Caco-2 (cell line): ENCODE measurements around the gene ERC2. TPM values are rescaled to one million over a fixed set of nuclear protein-coding genes. Genes with fewer than 3 reads are reported as not detected.

ENCODE experiments used
- BruUV-seq: library from RNA; stranded (reverse); fragments of 400-500 nt; replicated peaks from 2 replicates; lab custom pipeline; 2021; lab: Mats Ljungman, UMichigan
- CTCF ChIA-PET: fragments of 300-600 bp; sonication (Branson Sonifier 250); formaldehyde crosslinking; loops from one replicate; lab custom pipeline; 2022; ENCODE audit warnings: antibody characterized with exemption; lab: Charles Lee
- POLR2A ChIA-PET: fragments of 300-600 bp; sonication (Branson Sonifier 250); formaldehyde crosslinking; loops from one replicate; lab custom pipeline; 2022; ENCODE audit warnings: antibody characterized with exemption; lab: Charles Lee
- DNase-seq, 2 experiments: peaks; one replicate each; pipeline versions ENCODE4 v3.0.0 to v3.0.0-alpha.2; 2020 to 2022
- H3K27me3 ChIP-seq: replicated peaks from 2 replicates; pipeline ENCODE4 v1.6.0; 2011; ENCODE audit warnings: low read length; ENCODE audit not compliant: control insufficient read depth, insufficient read depth
- H3K36me3 ChIP-seq: 2 replicates; pipeline ENCODE4 v1.5.1; 2011; ENCODE audit warnings: low read length; ENCODE audit not compliant: control insufficient read depth, insufficient read depth
- H3K4me1 ChIP-seq: fragments of 250-450 bp; sonication (Bioruptor Pico); 2 replicates; pipeline ENCODE4 v1.5.1; 2020; ENCODE audit warnings: mild to moderate bottlenecking
- H3K4me3 ChIP-seq: 2 replicates; pipeline ENCODE4 v1.5.1; 2011; ENCODE audit warnings: low read depth, mild to moderate bottlenecking, control low read depth, low read length
- H3K9me3 ChIP-seq: fragments of 250-450 bp; sonication (Bioruptor Pico); 2 replicates; pipeline ENCODE4 v1.5.1; 2020; ENCODE audit warnings: mild to moderate bottlenecking, moderate library complexity
- H3K27ac Mint-ChIP-seq: one replicate; pipeline ENCODE4 v1.8.0; 2022; ENCODE audit warnings: mixed read lengths; ENCODE audit not compliant: unreplicated experiment
- H3K27me3 Mint-ChIP-seq: one replicate; pipeline ENCODE4 v1.8.0; 2022; ENCODE audit warnings: mixed read lengths; ENCODE audit not compliant: insufficient read depth, unreplicated experiment
- H3K36me3 Mint-ChIP-seq: one replicate; pipeline ENCODE4 v1.8.0; 2022; ENCODE audit warnings: mild to moderate bottlenecking, mixed read lengths; ENCODE audit not compliant: insufficient read depth, unreplicated experiment
- H3K4me1 Mint-ChIP-seq: one replicate; pipeline ENCODE4 v1.8.0; 2022; ENCODE audit warnings: low read depth, mixed read lengths; ENCODE audit not compliant: unreplicated experiment
- H3K4me3 Mint-ChIP-seq: one replicate; pipeline ENCODE4 v1.8.0; 2022; ENCODE audit warnings: mild to moderate bottlenecking, moderate library complexity, mixed read lengths; ENCODE audit not compliant: unreplicated experiment
- H3K9me3 Mint-ChIP-seq: one replicate; pipeline ENCODE4 v1.8.0; 2022; ENCODE audit warnings: mixed read lengths; ENCODE audit not compliant: unreplicated experiment
- CTCF ChIP-seq, 2 experiments: fragments of 200-600 bp in 1 of 2; IDR thresholded peaks; 1 replicate in 1 of 2; 2 replicates in 1 of 2; pipeline versions ENCODE4 v1.5.1 to v1.8.0; 2011 to 2022; ENCODE audit warnings: antibody characterized with exemption in 1 of 2, control low read depth in 1 of 2, inconsistent platforms in 1 of 2, low read depth in 1 of 2, low read length in 1 of 2, mild to moderate bottlenecking in 1 of 2, moderate library complexity in 1 of 2; ENCODE audit not compliant: insufficient read depth in 1 of 2, severe bottlenecking in 1 of 2, unreplicated experiment in 1 of 2
- intact Hi-C: fragments of 100-400 bp; cut with micrococcal nuclease; formaldehyde crosslinking; loops from one replicate; pipeline ENCODE4 v1.10.0; 2022; ENCODE audit not compliant: unreplicated experiment
- total RNA-seq: library from RNA; stranded (reverse); gene quantifications from 2 replicates; pipeline ENCODE4 v1.2.3, GENCODE V29; 2022

Gene ERC2
- total RNA-seq, 1 experiment from 2014 or later = 0.54 TPM

- Mint-ChIP-seq H3K4me1 (no peaks in the 10 kb centered on the region), H3K36me3 (no peaks in the 10 kb centered on the region), H3K27me3 (peaks cover 5% of the 10 kb centered on the region), H3K9me3 (no peaks in the 10 kb centered on the region), H3K4me3 (no peak overlapping the region), H3K27ac (no peak overlapping the region)
- ChIA-PET POLR2A (no interaction called here), CTCF (no interaction called here)
- Histone ChIP-seq H3K36me3 (no peaks in the 10 kb centered on the region), H3K9me3 (no peaks in the 10 kb centered on the region), H3K4me3 (no peak overlapping the region), H3K4me1 (no peaks in the 10 kb centered on the region), H3K27me3 (0 out of 2 replicates have a peak, but pooled peaks cover 1% of the 10 kb centered on the region)
- intact Hi-C loops = no loop called here
- DNase-seq = no peak
- no TSS peak for BruUV-seq
- no peak for TF ChIP-seq CTCF (IDR thresholded peaks at IDR 0.05; ENCODE audit: insufficient read depth in 1 of 2, low read depth in 1 of 2, low read length in 1 of 2, severe bottlenecking in 1 of 2, unreplicated experiment in 1 of 2)
These were observed 754.2 kb downstream of the ERC2 start for GRCh38 chr3:55714057-55714456.

DNA sequence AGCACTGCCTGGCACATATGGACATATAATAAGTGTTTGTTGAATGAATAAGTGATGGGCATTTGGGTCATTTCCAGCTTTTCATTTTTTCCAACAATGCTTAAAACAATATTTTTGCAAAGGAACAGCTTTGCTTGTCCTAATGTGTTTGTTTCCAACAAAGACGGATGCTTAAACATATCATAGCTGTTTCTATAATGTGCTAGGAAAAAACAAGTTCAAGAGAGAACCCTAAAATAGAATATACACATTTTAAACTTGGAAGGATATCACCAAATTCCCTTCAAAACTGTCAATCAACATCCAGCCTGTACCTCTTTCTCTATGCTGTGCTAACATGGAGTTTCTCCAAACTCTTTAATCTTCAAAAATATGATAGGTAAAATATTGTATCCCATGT lies 756.6 kb downstream of the ERC2 start:
- no peak overlapping the region for H3K27ac Mint-ChIP-seq
- no peaks in the 10 kb centered on the region for H3K36me3 Mint-ChIP-seq
- no peaks in the 10 kb centered on the region for H3K27me3 ChIP-seq
- H3K36me3 ChIP-seq = no peaks in the 10 kb centered on the region
- no peak overlapping the region for H3K4me3 ChIP-seq
- ChIA-PET CTCF (no interaction called here), POLR2A (no interaction called here)
- intact Hi-C loops = no loop called here
- H3K4me1 ChIP-seq = no peaks in the 10 kb centered on the region
- no peaks in the 10 kb centered on the region for H3K4me1 Mint-ChIP-seq
- no peaks in the 10 kb centered on the region for H3K9me3 Mint-ChIP-seq
- no peak for TF ChIP-seq CTCF (IDR thresholded peaks at IDR 0.05; ENCODE audit: insufficient read depth in 1 of 2, low read depth in 1 of 2, low read length in 1 of 2, severe bottlenecking in 1 of 2, unreplicated experiment in 1 of 2)
- no peak for DNase-seq
- peaks cover 7% of the 10 kb centered on the region for H3K27me3 Mint-ChIP-seq
- no peaks in the 10 kb centered on the region for H3K9me3 ChIP-seq
- no peak overlapping the region for H3K4me3 Mint-ChIP-seq
- no TSS peak for BruUV-seq

GRCh38 chr3:55709411-55710012 lies 758.8 kb downstream of the ERC2 start:
- Mint-ChIP-seq H3K36me3 (no peaks in the 10 kb centered on the region), H3K4me3 (no peak overlapping the region), H3K27me3 (peaks cover 11% of the 10 kb centered on the region), H3K27ac (no peak overlapping the region), H3K9me3 (no peaks in the 10 kb centered on the region), H3K4me1 (no peaks in the 10 kb centered on the region)
- BruUV-seq = no TSS peak
- intact Hi-C loops = no loop called here
- TF ChIP-seq CTCF (IDR thresholded peaks at IDR 0.05; ENCODE audit: insufficient read depth in 1 of 2, low read depth in 1 of 2, low read length in 1 of 2, severe bottlenecking in 1 of 2, unreplicated experiment in 1 of 2) = no peak
- DNase-seq = no peak
- POLR2A ChIA-PET = no interaction called here
- H3K36me3 ChIP-seq = no peaks in the 10 kb centered on the region
- no peaks in the 10 kb centered on the region for H3K27me3 ChIP-seq
- no peaks in the 10 kb centered on the region for H3K9me3 ChIP-seq
- CTCF ChIA-PET = no interaction called here
- H3K4me3 ChIP-seq = no peak overlapping the region
- H3K4me1 ChIP-seq = no peaks in the 10 kb centered on the region
